MM.1S (cell line): ENCODE measurements around the gene MFSD1.

ENCODE experiments used
- EZH2 ChIP-seq: fragments of 300-600 bp; sonication (generic); optimal IDR thresholded peaks from 2 replicates; pipeline ENCODE3; 2017; ENCODE audit warnings: low read depth, mild to moderate bottlenecking, antibody characterized with exemption, low read length, mixed read lengths
- TF ChIP-seq, protein P1 (sequence below): fragments of 300-600 bp; sonication (generic); IDR thresholded peaks from 2 replicates; pipeline ENCODE4 v1.5.1; 2016; ENCODE audit warnings: antibody characterized with exemption, low read length, mixed read lengths

DNA sequence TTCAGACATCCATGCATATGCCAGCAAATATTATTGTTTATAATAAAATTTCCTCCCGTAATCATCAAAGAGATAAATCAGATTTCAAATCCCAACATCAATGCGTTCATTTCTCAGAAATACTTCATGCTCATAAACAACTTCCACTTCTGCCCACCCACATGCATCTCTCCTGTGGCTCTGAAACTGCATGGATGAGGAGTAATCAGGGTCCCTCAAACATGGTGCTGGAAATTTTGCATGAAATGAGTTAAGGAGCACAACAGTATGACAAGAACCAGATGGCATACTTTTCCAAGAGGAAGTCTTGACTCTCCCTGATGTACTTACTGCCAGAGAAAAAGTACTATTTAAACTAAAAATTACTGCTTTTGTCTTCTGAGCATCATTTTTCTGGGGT lies 26.9 kb upstream of the MFSD1 start:
- TF ChIP-seq, protein P1, sequence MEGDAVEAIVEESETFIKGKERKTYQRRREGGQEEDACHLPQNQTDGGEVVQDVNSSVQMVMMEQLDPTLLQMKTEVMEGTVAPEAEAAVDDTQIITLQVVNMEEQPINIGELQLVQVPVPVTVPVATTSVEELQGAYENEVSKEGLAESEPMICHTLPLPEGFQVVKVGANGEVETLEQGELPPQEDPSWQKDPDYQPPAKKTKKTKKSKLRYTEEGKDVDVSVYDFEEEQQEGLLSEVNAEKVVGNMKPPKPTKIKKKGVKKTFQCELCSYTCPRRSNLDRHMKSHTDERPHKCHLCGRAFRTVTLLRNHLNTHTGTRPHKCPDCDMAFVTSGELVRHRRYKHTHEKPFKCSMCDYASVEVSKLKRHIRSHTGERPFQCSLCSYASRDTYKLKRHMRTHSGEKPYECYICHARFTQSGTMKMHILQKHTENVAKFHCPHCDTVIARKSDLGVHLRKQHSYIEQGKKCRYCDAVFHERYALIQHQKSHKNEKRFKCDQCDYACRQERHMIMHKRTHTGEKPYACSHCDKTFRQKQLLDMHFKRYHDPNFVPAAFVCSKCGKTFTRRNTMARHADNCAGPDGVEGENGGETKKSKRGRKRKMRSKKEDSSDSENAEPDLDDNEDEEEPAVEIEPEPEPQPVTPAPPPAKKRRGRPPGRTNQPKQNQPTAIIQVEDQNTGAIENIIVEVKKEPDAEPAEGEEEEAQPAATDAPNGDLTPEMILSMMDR: no peak
- TF ChIP-seq EZH2: no peak
